Retina (tissue), 1 donor: ENCODE measurements around the gene VEPH1.
"Not testable (repeated sequence)": the region's sequence is repeated elsewhere in the genome, so short reads cannot be mapped to it uniquely, and the experiment has no call there.

Experiments
- DNase-seq: peaks from one replicate; pipeline ENCODE4 v3.0.0-alpha.2; 2016

VEPH1 gene

GRCh38 chr3:157381606-157382005 is 121.6 kb downstream of the VEPH1 start:
- DNase-seq = no peak

GRCh38 chr3:157379525-157380140 is 123.6 kb downstream of the VEPH1 start:
- no peak for DNase-seq

- DNase-seq = peak; percentile 15
Measured at GRCh38 chr3:157376603-157377300, 126.5 kb downstream of the VEPH1 start.

GRCh38 chr3:157375342-157375986 is 127.8 kb downstream of the VEPH1 start:
- DNase-seq = no peak

DNA sequence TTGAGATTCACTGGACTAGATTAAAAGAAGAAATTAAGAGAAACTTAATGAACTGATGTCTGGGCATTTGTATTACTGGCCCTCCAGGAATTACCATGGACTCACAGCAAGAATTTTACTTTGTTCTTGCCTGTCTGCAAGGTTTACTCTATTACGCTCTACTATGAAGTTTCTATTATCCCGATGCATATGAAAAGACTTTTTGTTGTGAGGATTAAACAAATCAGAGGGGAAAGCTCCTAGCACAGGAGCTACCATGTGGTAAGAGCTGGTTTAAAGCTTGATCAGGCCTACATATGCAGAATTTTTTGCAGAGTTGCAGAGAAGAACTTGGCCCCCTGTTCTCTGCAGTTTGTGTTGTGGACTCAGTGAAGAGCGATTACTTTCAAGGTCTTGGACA is 128.3 kb downstream of the VEPH1 start:
- no peak for DNase-seq

DNA sequence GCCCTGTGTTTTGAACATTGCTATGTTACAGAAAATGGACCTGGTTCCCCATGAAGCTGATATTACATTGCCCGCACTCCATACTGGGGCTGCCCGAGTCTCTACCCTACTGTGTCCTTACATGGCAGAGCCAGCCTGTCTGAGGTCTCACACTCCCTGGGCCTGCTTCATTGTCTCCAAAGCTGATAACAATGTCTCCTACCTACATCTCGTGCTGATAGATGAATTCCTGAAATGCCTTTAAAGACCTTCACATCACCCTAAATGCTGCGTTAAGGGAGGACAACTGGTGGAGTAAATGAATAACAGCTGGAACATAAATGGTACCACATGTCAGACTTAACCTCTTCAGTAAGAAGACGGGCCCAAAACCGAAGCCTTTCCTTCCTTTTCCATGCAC is 129.4 kb downstream of the VEPH1 start:
- no peak for DNase-seq

GRCh38 chr3:157370867-157371266 is 132.3 kb downstream of the VEPH1 start:
- DNase-seq = no peak

DNA sequence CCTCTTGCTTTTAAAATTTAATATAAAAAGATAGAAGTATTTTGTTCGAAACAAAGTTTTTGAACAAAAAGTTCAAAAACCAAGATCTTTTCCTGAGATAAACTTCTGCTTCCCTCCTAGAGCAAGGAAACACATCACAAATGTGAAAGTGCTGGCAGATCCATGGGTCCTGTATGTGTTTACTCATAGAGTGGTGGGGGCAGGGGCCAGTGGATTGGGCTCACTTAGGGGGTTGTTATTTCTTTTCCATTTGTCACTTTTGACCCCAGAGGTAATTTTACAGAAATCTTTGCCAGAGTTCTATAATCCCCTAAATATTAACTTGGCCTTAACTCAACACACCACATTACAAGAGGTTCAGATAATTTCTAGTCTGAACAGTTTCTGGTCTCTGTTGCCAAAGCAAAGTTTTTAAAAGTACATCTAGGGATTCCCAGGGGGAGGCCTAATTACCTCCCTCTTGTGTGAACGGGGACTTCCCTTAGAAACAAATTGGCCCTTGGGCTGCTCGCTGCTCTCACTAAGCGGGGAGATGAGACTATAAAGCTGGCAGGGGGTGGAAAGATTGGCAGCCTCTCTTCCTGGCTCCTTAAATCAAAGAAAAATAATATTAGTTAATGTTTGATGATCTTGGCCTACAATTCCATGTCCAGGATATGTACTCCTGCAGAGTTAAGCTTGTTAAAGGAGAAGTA is 133.3 kb downstream of the VEPH1 start:
- no peak for DNase-seq

- DNase-seq = peak; percentile 19
Measured at GRCh38 chr3:157368171-157368570, 135.0 kb downstream of the VEPH1 start.

DNA sequence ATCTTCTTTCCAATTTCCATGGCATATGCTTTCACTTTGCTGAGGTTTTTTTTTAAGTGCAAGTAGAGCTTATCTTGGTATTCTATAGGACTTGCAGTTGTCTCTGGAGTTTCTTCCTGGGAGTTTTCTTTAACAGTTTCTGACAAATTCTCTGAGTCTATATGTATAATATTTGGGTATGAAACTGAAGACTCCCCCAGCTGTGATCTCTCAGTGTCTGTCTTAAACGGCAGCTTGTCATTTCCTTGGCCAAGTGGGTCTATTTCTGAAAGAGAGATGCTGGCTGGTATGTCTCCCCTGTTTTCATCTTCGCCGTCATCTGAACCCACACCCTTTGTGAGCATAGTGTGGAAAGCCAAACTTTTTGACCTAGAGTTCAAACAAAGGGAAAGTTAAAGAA is 139.8 kb downstream of the VEPH1 start:
- no peak for DNase-seq

DNA sequence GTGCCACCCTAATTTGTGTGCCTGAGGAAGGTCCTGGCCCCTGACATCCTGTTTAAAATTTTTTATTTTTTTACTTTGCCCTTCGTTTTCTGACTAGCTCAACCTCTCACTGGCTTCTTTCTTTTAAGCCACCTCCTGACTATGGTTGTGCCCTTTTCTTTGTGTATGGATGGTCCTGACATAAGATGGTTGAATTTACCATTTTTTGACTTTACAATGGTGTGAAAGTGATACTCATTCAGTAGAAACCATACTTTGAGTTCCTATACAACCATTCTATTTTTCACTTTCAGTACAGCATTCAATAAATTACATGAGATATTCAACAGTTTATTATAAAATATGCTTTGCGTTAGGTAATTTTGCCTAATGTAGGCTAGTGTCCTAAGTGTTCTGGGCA is 140.9 kb downstream of the VEPH1 start:
- DNase-seq = no peak

DNA sequence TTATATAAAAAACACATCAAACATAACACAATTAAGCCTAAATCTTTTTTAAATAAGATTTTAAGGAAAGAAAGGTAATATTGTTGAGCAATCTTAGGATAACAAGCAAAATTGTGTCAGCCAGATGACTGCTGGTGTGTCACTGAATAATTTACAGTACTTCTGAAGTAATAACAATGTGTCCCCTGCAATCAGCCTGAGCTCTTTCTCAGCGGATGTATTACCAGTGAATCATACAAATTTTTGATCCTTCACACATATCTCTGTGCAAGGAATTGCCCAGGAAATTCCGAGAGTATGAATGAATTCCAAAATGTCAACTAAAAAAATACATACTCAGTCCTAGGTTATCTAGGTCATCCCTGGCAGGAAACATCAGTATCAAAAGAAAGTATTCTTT is 143.2 kb downstream of the VEPH1 start:
- no peak for DNase-seq

DNA sequence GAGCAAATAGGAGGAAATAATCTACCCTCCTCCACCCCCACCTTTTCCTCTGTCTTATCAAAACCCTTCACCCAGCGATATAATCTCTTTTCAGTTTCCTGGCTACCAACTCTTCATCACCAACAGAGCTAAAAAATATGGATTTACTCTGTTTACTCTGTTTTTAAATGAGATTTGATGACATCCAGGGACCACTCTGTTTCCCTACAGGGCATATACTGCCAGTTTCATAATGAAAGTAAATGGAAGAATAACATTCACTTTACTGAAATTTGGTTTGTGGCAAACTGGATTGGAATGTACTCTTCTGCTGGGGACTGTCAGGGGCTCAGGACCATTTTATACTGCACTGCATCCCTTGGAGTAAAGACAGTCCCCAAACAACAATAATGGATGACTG is 146.7 kb downstream of the VEPH1 start:
- DNase-seq = no peak

DNA sequence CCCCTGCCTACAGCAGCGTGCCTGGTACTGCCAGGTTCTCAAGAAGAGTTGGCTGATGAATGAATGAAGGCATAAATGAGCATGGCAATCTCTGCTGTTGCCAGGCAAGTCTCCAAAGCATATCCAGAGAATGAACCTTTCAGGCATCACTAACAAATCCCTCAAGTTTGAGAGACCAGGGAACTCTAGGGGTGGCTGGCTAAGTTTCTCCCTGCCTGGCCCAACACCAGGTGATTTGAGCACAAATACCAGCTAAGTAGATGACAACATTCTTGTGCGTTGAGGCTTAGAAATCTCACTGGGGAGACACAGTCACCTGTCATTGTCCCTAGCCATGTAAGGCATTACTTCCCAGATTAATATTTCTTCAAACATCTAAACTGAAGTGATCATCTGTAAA is 147.9 kb downstream of the VEPH1 start:
- DNase-seq = no peak

DNA sequence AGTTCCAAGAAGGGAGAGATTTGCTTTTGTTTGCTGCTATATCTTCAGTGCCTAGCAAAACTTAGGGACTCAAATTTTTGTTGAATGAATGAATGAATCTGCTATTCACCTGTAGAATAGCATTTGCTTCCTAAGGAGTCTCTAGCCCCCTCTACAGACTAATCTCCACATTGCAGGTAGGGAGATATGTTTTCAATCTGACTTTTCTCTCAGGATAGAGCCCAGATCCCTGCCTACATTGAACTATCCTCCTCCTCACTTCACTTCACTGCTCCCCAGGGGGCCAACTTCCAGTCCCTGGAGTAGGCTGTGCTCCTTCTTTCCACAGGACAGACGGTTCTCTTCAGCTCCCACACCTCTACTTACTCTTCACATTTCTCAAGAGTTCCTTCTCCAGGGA is 148.5 kb downstream of the VEPH1 start:
- DNase-seq = no peak

DNA sequence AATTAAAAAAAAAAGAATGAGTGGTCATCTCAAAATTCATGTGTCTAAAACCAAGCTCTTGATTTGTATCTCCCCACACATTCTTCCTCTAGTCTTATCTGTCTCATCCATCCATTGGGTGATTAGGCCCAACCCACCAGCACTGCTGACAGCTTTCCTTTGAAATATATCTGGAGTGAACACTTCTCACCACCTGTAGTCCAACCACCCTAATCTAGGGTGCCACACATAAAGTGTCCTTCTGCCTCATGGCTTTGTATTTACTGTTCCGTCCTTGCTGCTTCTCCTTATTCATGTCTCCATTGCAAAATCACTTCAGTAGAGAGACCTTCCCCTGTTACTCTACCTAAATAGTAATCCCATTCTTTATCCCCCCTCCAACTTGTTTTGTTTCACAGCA is 149.0 kb downstream of the VEPH1 start:
- DNase-seq = no peak

DNA sequence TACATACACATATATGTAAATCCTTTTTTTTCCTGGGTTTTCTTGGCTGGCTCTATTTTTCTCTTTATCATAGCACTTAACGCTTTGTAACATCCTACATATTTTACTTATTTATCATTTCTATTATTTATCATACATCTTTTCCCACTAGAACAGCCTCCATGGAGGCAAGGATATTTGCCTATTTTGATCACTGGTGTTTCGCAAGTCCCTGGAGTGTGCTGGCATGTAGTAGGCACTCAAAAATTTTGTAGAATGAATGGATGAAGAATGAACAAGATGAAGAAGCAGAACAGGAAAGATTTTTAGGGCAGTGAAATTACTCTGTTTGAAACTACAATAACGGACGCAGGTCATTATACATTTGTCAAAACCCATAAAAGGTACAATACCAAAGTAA is 149.6 kb downstream of the VEPH1 start:
- no peak for DNase-seq

- DNase-seq = no peak
Measured at GRCh38 chr3:157351981-157352380, 151.2 kb downstream of the VEPH1 start.

GRCh38 chr3:157350651-157351050 is 152.6 kb downstream of the VEPH1 start:
- DNase-seq = not testable (repeated sequence)

GRCh38 chr3:157348304-157349075 is 154.7 kb downstream of the VEPH1 start:
- DNase-seq = not testable (repeated sequence)

GRCh38 chr3:157347577-157348303 is 155.5 kb downstream of the VEPH1 start:
- DNase-seq = no peak
